Measurements from ENCODE around the gene SPINK8.

GRCh38 chr3:48296699-48297098 lies 36.8 kb downstream of the SPINK8 start:
- no peak for TF ChIP-seq CTCF (conservative IDR thresholded peaks at IDR 0.05; ENCODE audit: low read length)
- no peak for TF ChIP-seq EZH2phosphoT487 (IDR thresholded peaks at IDR 0.05; ENCODE audit: borderline replicate concordance)
